ENCODE data around the gene VANGL2. TPM values are rescaled to one million over a fixed set of nuclear protein-coding genes. Genes with fewer than 3 reads are reported as not detected.
A peak's percentile ranks its signal among the peaks of the same experiment; 100 is the strongest.

VANGL2 gene
- total and polyA plus RNA-seq, 2 donors from 2014 or later: 3.8 to 8.1 TPM

DNA sequence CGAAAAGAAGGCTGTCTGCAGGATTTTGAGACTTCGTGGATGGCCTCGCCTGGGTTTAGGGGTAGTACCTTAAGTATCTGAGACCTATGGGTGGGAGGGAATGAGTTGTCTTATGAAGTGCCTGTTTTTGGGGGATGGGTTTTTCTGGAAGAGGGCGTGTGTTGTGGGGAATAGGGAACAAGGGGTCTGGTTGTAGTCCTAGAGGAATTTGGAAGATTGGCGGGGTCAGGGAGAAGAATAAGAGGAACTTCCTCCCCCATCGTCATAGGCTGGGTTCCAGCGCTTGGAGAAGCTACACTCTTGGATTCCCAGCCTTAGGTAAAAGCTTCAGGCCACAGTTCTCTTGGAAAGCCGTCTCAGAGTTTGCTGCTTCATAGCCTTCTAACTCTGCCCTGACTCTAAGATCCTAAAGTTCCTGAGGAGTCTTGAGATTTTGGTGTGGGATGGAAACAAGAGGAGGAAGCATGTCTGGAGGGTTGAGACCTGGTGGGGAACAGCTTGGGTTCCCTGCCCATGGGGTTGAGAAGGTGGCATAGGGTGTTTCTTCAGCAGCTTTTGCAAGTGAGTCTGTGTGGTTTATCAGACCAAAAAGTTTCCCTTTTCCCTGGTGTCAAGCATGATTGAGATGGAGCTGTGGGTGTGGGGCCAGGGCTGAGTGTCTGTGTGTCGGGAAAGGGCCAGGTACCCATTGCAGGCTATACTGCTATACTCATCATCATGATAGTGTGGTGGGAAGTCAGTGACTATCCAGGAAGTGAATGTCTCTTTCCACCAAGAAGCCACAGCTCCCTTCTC is 1.8 kb downstream of the VANGL2 start:
- intact Hi-C loops (cut with DNase I): no loop called here
- peaks cover 4 to 14% (median 7%) of the 10 kb centered on the region in 3 donors for H3K4me1 ChIP-seq (ENCODE audit: control insufficient read depth in 2 of 3, insufficient read depth in 2 of 3, low read depth in 1 of 3, low read length in 3 of 3)
- peak overlapping the region in 2 of 3 donors; percentile 11 to 64 for H3K4me3 ChIP-seq (ENCODE audit: low read length in 3 of 3)
- H3K27ac ChIP-seq (ENCODE audit: low read depth in 2 of 2, low read length in 2 of 2): no peak overlapping the region
- TF ChIP-seq, protein P1, sequence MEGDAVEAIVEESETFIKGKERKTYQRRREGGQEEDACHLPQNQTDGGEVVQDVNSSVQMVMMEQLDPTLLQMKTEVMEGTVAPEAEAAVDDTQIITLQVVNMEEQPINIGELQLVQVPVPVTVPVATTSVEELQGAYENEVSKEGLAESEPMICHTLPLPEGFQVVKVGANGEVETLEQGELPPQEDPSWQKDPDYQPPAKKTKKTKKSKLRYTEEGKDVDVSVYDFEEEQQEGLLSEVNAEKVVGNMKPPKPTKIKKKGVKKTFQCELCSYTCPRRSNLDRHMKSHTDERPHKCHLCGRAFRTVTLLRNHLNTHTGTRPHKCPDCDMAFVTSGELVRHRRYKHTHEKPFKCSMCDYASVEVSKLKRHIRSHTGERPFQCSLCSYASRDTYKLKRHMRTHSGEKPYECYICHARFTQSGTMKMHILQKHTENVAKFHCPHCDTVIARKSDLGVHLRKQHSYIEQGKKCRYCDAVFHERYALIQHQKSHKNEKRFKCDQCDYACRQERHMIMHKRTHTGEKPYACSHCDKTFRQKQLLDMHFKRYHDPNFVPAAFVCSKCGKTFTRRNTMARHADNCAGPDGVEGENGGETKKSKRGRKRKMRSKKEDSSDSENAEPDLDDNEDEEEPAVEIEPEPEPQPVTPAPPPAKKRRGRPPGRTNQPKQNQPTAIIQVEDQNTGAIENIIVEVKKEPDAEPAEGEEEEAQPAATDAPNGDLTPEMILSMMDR (IDR thresholded peaks at IDR 0.05; ENCODE audit: borderline replicate concordance, extremely low read depth, insufficient read depth): no peak
- no peaks in the 10 kb centered on the region for H3K27me3 ChIP-seq (ENCODE audit: control insufficient read depth, insufficient read depth, low read length)
- no peaks in the 10 kb centered on the region for H3K36me3 ChIP-seq (ENCODE audit: control insufficient read depth in 2 of 3, insufficient read depth in 3 of 3, low read length in 3 of 3)
- DNase-seq (peak in 1 of 5 donors; percentile 22), FAIRE-seq (no peak)
- H3K9me3 ChIP-seq (ENCODE audit: control insufficient read depth in 2 of 3, insufficient read depth in 1 of 3, low read length in 3 of 3): no peaks in the 10 kb centered on the region
- H3K9ac ChIP-seq (ENCODE audit: low read length in 3 of 3): no peak overlapping the region

- no peaks in the 10 kb centered on the region for H3K9me3 ChIP-seq (ENCODE audit: control insufficient read depth in 2 of 3, insufficient read depth in 1 of 3, low read length in 3 of 3)
- no peaks in the 10 kb centered on the region for H3K36me3 ChIP-seq (ENCODE audit: control insufficient read depth in 2 of 3, insufficient read depth in 3 of 3, low read length in 3 of 3)
- no peak for FAIRE-seq
- H3K4me3 ChIP-seq (ENCODE audit: low read length in 3 of 3): no peak overlapping the region
- no peaks in the 10 kb centered on the region for H3K27me3 ChIP-seq (ENCODE audit: control insufficient read depth, insufficient read depth, low read length)
- no peak overlapping the region for H3K27ac ChIP-seq (ENCODE audit: low read depth in 2 of 2, low read length in 2 of 2)
- intact Hi-C loops (cut with DNase I): no loop called here
- peaks cover 4 to 14% (median 7%) of the 10 kb centered on the region in 3 donors for H3K4me1 ChIP-seq (ENCODE audit: control insufficient read depth in 2 of 3, insufficient read depth in 2 of 3, low read depth in 1 of 3, low read length in 3 of 3)
- DNase-seq: no peak
- TF ChIP-seq, protein P1 (IDR thresholded peaks at IDR 0.05; ENCODE audit: borderline replicate concordance, extremely low read depth, insufficient read depth): no peak
- H3K9ac ChIP-seq (ENCODE audit: low read length in 3 of 3): no peak overlapping the region
Measured at GRCh38 chr1:160403244-160403643, 2.9 kb downstream of the VANGL2 start.

- Histone ChIP-seq H3K27ac (ENCODE audit: low read depth in 2 of 2, low read length in 2 of 2) (no peak overlapping the region), H3K4me3 (ENCODE audit: low read length in 3 of 3) (no peak overlapping the region), H3K27me3 (ENCODE audit: control insufficient read depth, insufficient read depth, low read length) (no peaks in the 10 kb centered on the region), H3K36me3 (ENCODE audit: control insufficient read depth in 2 of 3, insufficient read depth in 3 of 3, low read length in 3 of 3) (no peaks in the 10 kb centered on the region), H3K9ac (ENCODE audit: low read length in 3 of 3) (no peak overlapping the region), H3K9me3 (ENCODE audit: control insufficient read depth in 2 of 3, insufficient read depth in 1 of 3, low read length in 3 of 3) (no peaks in the 10 kb centered on the region), H3K4me1 (ENCODE audit: control insufficient read depth in 2 of 3, insufficient read depth in 2 of 3, low read depth in 1 of 3, low read length in 3 of 3) (peaks cover 4 to 14% (median 7%) of the 10 kb centered on the region in 3 donors)
- TF ChIP-seq, protein P1 (IDR thresholded peaks at IDR 0.05; ENCODE audit: borderline replicate concordance, extremely low read depth, insufficient read depth): no peak
- intact Hi-C loops (cut with DNase I): no loop called here
- FAIRE-seq (no peak), DNase-seq (no peak)
Measured at GRCh38 chr1:160404094-160404493, 3.7 kb downstream of the VANGL2 start.
